Vagina (tissue), 2 donors: ENCODE measurements around the gene RIPK1. TPM values are rescaled to one million over a fixed set of nuclear protein-coding genes. Genes with fewer than 3 reads are reported as not detected.
A peak's percentile ranks its signal among the peaks of the same experiment; 100 is the strongest.
"Not testable (repeated sequence)": the region's sequence is repeated elsewhere in the genome, so short reads cannot be mapped to it uniquely, and the experiment has no call there.

Source experiments
- DNase-seq, 2 donors: peaks; one replicate each; pipeline ENCODE4 v3.0.0-alpha.2; 2017; ENCODE audit errors: extremely low spot score in 2 of 2
- H3K27ac ChIP-seq: fragments of 200-600 bp; sonication (generic); one replicate; pipeline ENCODE4 v1.5.1; 2019
- H3K27me3 ChIP-seq: fragments of 200-600 bp; sonication (generic); one replicate; pipeline ENCODE4 v1.5.1; 2019
- H3K36me3 ChIP-seq, 2 donors: fragments of 200-600 bp; sonication (generic); one replicate each; pipeline ENCODE4 v1.5.1; 2017 to 2019
- H3K4me1 ChIP-seq: fragments of 200-600 bp; sonication (generic); one replicate; pipeline ENCODE4 v1.5.1; 2019
- H3K4me3 ChIP-seq, 2 donors: fragments of 200-600 bp; sonication (generic); 1 replicate in 1 of 2; 2 replicates in 1 of 2; pipeline ENCODE4 v1.5.1; 2016 to 2019
- H3K9me3 ChIP-seq: fragments of 200-600 bp; sonication (generic); one replicate; pipeline ENCODE4 v1.5.1; 2019
- CTCF ChIP-seq, 3 experiments: fragments of 450-650 bp in 2 of 3; fragments of 200-600 bp in 1 of 3; sonication (generic) in 1 of 3; IDR thresholded peaks; one replicate each; pipeline ENCODE4 v1.5.1; 2017 to 2019; ENCODE audit warnings: antibody characterized with exemption in 3 of 3, mild to moderate bottlenecking in 2 of 3, moderate library complexity in 2 of 3
- POLR2A ChIP-seq, 2 donors: fragments of 450-650 bp; IDR thresholded peaks; one replicate each; pipeline ENCODE4 v1.6.1; 2017; ENCODE audit warnings: antibody characterized with exemption in 2 of 2, mild to moderate bottlenecking in 2 of 2, moderate library complexity in 2 of 2
- POLR2AphosphoS5 ChIP-seq, 2 donors: sonication (generic); formaldehyde crosslinking; IDR thresholded peaks; one replicate each; pipeline ENCODE4 v1.9.0; 2017; ENCODE audit warnings: antibody characterized with exemption in 2 of 2, mild to moderate bottlenecking in 2 of 2, low read depth in 1 of 2; ENCODE audit not compliant: insufficient read depth in 1 of 2
- intact Hi-C: fragments of 100-400 bp; cut with DNase I; formaldehyde crosslinking; loops from one replicate; pipeline ENCODE4 v1.15.1; 2023
- total RNA-seq: library from RNA; depleted of rRNA; stranded (reverse); fragments of >200 nt; gene quantifications from one replicate; pipeline ENCODE4 v1.2.3, GENCODE V29; 2016

Gene RIPK1
- total RNA-seq, 1 donor from 2014 or later, result 27.0 TPM

- Histone ChIP-seq H3K4me1 (peaks cover 54% of the 10 kb centered on the region), H3K27ac (no peak overlapping the region), H3K36me3 (peaks cover 0 to 12% of the 10 kb centered on the region in 2 donors), H3K27me3 (no peaks in the 10 kb centered on the region), H3K9me3 (no peaks in the 10 kb centered on the region), H3K4me3 (no peak overlapping the region)
- DNase-seq, result peak in 1 of 2 donors; percentile 40
- intact Hi-C loops, result no loop called here
- TF ChIP-seq POLR2AphosphoS5 (IDR thresholded peaks at IDR 0.05; ENCODE audit: insufficient read depth in 1 of 2, low read depth in 1 of 2), result no peak
- no peak for TF ChIP-seq CTCF (IDR thresholded peaks at IDR 0.05)
- no peak for TF ChIP-seq POLR2A (IDR thresholded peaks at IDR 0.05)
These were observed 4.5 kb downstream of the RIPK1 start for GRCh38 chr6:3072798-3073197.

- intact Hi-C loops, result no loop called here
- TF ChIP-seq CTCF (IDR thresholded peaks at IDR 0.05), result no peak
- TF ChIP-seq POLR2AphosphoS5 (IDR thresholded peaks at IDR 0.05; ENCODE audit: insufficient read depth in 1 of 2, low read depth in 1 of 2), result no peak
- TF ChIP-seq POLR2A (IDR thresholded peaks at IDR 0.05), result no peak
- no peak overlapping the region for H3K4me3 ChIP-seq
These were observed 5.1 kb downstream of the RIPK1 start for GRCh38 chr6:3073382-3073781.

GRCh38 chr6:3075772-3076113 lies 7.4 kb downstream of the RIPK1 start:
- no peak overlapping the region for H3K27ac ChIP-seq
- peaks cover 3 to 38% of the 10 kb centered on the region in 2 donors for H3K36me3 ChIP-seq
- intact Hi-C loops, result no loop called here

More at GRCh38 chr6:3073382-3073781, 5.1 kb downstream of the RIPK1 start:
- Histone ChIP-seq H3K4me1 (peaks cover 51% of the 10 kb centered on the region), H3K9me3 (no peaks in the 10 kb centered on the region), H3K27me3 (no peaks in the 10 kb centered on the region), H3K27ac (no peak overlapping the region), H3K36me3 (peaks cover 0 to 18% of the 10 kb centered on the region in 2 donors)
- DNase-seq, result peak in 1 of 2 donors; percentile 81

GRCh38 chr6:3076320-3076719 lies 8.0 kb downstream of the RIPK1 start:
- TF ChIP-seq POLR2AphosphoS5 (IDR thresholded peaks at IDR 0.05; ENCODE audit: insufficient read depth in 1 of 2, low read depth in 1 of 2) (no peak), CTCF (IDR thresholded peaks at IDR 0.05) (no peak), POLR2A (IDR thresholded peaks at IDR 0.05) (no peak)
- H3K4me1 ChIP-seq, result peaks cover 30% of the 10 kb centered on the region
- intact Hi-C loops, result no loop called here

More at GRCh38 chr6:3075772-3076113, 7.4 kb downstream of the RIPK1 start:
- TF ChIP-seq POLR2A (IDR thresholded peaks at IDR 0.05), result no peak
- TF ChIP-seq POLR2AphosphoS5 (IDR thresholded peaks at IDR 0.05; ENCODE audit: insufficient read depth in 1 of 2, low read depth in 1 of 2), result no peak
- TF ChIP-seq CTCF (IDR thresholded peaks at IDR 0.05), result no peak
- Histone ChIP-seq H3K4me3 (no peak overlapping the region), H3K27me3 (no peaks in the 10 kb centered on the region), H3K4me1 (peaks cover 34% of the 10 kb centered on the region), H3K9me3 (no peaks in the 10 kb centered on the region)
- no peak for DNase-seq

GRCh38 chr6:3077430-3077829 lies 9.1 kb downstream of the RIPK1 start:
- Histone ChIP-seq H3K27me3 (no peaks in the 10 kb centered on the region), H3K4me1 (peaks cover 29% of the 10 kb centered on the region), H3K36me3 (peaks cover 3 to 51% of the 10 kb centered on the region in 2 donors), H3K9me3 (no peaks in the 10 kb centered on the region), H3K27ac (no peak overlapping the region), H3K4me3 (no peak overlapping the region)
- DNase-seq, result no peak
- TF ChIP-seq POLR2A (IDR thresholded peaks at IDR 0.05), result no peak
- no peak for TF ChIP-seq CTCF (IDR thresholded peaks at IDR 0.05)
- no peak for TF ChIP-seq POLR2AphosphoS5 (IDR thresholded peaks at IDR 0.05; ENCODE audit: insufficient read depth in 1 of 2, low read depth in 1 of 2)
- intact Hi-C loops, result no loop called here

More at GRCh38 chr6:3076320-3076719, 8.0 kb downstream of the RIPK1 start:
- DNase-seq, result no peak
- Histone ChIP-seq H3K4me3 (no peak overlapping the region), H3K27me3 (no peaks in the 10 kb centered on the region), H3K9me3 (no peaks in the 10 kb centered on the region), H3K27ac (no peak overlapping the region), H3K36me3 (peaks cover 3 to 43% of the 10 kb centered on the region in 2 donors)

GRCh38 chr6:3078952-3079351 lies 10.7 kb downstream of the RIPK1 start:
- DNase-seq, H3K27ac ChIP-seq, H3K4me3 ChIP-seq, H3K27me3 ChIP-seq, H3K9me3 ChIP-seq, intact Hi-C loops: not testable (repeated sequence)
- H3K4me1 ChIP-seq, result peaks cover 22% of the 10 kb centered on the region
- H3K36me3 ChIP-seq, result peaks cover 3 to 61% of the 10 kb centered on the region in 2 donors
